SU-DHL-6 (cell line): Measurements from ENCODE around the gene C10orf95.

Source experiments
- EZH2phosphoT487 ChIP-seq: fragments of 200-600 bp; sonication (generic), shearing (Covaris generic); conservative IDR thresholded peaks from 2 replicates; pipeline ENCODE4 v1.6.1; 2018; ENCODE audit warnings: mild to moderate bottlenecking, antibody characterized with exemption, low read length, moderate library complexity, mixed read lengths
- TF ChIP-seq, protein P1 (sequence below): fragments of 200-600 bp; sonication (generic); IDR thresholded peaks from one replicate; pipeline ENCODE4 v1.5.1; 2017; ENCODE audit warnings: antibody characterized with exemption, mild to moderate bottlenecking, low read length, moderate library complexity; ENCODE audit not compliant: insufficient read depth, poor library complexity, severe bottlenecking

DNA sequence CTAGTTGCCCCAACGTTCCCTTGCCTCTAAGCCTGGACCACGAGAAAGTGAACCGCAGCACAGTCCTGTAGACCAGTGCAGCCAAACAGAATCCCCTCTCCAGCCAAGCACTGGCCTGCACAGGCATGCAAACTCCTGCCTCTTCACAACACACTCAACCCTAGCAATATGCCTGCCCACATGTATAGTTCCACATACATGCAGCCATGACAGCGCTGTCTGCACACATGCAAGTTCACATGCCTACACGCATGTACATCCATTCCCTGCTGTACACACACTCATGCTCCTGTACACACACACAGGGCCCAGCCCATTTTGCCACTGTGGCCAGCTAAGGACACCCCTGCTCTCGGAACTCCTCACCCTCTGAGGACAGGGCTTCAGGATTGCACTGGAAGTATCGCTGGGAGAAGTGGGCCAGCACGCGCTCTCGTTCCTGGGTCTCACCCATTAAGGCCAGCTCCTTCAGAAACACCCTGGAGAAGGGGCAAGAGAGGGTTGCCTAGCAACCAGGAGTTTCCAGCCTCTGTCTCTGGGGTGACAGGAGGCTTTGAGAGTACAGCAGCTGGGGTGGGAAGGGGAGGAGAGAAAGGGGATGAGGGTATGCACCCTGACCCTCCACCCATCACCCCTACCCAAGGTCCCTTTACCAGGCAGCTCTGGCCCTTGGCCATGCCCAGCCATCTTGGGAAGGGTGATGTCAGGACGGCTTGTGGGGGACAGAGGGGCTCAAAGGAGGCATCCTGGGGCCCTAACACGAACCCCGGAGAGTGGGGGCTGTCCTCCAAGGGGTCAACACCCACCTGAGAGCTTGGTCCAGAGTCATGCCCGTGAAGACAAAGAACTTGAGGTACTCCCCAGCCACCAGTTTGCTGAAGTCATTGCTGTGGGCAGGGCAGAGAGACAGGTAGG, 39.7 kb downstream of the C10orf95 start:
- TF ChIP-seq, protein P1, sequence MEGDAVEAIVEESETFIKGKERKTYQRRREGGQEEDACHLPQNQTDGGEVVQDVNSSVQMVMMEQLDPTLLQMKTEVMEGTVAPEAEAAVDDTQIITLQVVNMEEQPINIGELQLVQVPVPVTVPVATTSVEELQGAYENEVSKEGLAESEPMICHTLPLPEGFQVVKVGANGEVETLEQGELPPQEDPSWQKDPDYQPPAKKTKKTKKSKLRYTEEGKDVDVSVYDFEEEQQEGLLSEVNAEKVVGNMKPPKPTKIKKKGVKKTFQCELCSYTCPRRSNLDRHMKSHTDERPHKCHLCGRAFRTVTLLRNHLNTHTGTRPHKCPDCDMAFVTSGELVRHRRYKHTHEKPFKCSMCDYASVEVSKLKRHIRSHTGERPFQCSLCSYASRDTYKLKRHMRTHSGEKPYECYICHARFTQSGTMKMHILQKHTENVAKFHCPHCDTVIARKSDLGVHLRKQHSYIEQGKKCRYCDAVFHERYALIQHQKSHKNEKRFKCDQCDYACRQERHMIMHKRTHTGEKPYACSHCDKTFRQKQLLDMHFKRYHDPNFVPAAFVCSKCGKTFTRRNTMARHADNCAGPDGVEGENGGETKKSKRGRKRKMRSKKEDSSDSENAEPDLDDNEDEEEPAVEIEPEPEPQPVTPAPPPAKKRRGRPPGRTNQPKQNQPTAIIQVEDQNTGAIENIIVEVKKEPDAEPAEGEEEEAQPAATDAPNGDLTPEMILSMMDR = no peak
- TF ChIP-seq EZH2phosphoT487 = no peak
